DOHH2 (cell line): ENCODE results near the gene KLHL40.

Experiments
- EZH2phosphoT487 ChIP-seq: fragments of 200-600 bp; sonication (generic); IDR thresholded peaks from 2 replicates; pipeline ENCODE4 v1.6.1; 2017; ENCODE audit warnings: borderline replicate concordance, mild to moderate bottlenecking, antibody characterized with exemption, low read length, moderate library complexity, mixed read lengths
- TF ChIP-seq, protein P1 (sequence below): fragments of 200-600 bp; sonication (generic); IDR thresholded peaks from one replicate; pipeline ENCODE4 v1.5.1; 2014; ENCODE audit warnings: antibody characterized with exemption, mild to moderate bottlenecking, low read depth, low read length; ENCODE audit not compliant: poor library complexity, severe bottlenecking

DNA sequence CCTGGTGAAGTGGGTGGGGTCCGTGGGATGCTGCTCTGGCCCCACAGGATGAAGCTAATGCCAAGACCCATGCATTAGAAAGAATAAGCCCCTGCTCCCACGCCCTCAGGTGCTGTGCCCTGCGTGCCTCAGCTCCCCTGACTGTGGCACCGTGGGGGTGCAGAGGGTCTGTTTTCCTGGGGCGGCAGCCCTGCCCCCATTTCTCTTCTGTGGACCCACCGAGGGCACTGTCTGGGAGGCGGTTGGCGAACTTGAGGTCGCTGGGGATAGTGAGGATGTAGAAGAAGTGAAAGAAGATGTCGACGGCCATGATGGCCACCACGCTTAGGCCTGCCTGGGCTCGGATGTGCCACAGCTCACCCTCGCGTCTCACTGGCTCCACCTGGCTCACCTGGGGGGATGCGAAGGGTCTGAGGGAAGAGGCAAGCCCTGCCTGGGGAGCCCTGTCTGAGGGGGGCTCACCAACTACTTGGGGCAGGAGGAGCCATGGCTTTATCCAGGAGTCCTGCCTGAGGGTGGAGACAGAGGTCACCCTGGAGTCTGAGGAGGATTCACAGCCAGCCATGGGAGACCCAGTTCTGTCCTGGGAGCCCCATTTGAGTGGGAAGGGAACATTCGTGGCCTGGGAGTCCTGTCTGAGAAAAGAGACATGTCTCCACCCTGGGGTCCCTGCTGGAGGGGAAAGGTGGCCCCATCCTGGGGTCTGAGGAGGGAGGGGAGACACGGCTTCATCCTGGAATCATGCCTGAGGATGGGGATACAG is 12.1 kb downstream of the KLHL40 start:
- TF ChIP-seq, protein P1, sequence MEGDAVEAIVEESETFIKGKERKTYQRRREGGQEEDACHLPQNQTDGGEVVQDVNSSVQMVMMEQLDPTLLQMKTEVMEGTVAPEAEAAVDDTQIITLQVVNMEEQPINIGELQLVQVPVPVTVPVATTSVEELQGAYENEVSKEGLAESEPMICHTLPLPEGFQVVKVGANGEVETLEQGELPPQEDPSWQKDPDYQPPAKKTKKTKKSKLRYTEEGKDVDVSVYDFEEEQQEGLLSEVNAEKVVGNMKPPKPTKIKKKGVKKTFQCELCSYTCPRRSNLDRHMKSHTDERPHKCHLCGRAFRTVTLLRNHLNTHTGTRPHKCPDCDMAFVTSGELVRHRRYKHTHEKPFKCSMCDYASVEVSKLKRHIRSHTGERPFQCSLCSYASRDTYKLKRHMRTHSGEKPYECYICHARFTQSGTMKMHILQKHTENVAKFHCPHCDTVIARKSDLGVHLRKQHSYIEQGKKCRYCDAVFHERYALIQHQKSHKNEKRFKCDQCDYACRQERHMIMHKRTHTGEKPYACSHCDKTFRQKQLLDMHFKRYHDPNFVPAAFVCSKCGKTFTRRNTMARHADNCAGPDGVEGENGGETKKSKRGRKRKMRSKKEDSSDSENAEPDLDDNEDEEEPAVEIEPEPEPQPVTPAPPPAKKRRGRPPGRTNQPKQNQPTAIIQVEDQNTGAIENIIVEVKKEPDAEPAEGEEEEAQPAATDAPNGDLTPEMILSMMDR: no peak
- no peak for TF ChIP-seq EZH2phosphoT487
